NCI-H2081 (cell line): ENCODE measurements around the gene GALNT18.

Experiments
- DNase-seq, 2 experiments: peaks; one replicate each; lab custom pipeline; 2025; lab: John Stamatoyannopoulos, UW

GALNT18 gene

DNA sequence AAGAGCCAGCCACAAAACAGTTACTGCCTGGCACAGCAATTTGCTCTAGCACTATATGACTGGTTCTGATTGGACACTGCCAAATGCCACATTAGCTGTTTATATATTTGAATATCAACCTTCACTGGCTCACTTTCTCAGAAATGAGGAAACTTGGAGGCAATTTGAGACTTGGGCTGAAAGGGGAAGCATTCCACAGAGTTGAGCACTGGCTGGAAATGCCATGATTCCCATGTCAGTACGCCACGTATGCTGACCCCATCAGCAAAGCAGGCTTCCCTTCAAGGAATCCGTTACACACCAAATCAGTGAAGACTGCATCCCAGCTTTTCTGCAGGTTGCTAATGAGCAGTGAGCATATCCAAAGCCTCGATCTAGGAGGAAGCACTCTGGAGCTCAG, 34.7 kb downstream of the GALNT18 start:
- no peak for DNase-seq

DNA sequence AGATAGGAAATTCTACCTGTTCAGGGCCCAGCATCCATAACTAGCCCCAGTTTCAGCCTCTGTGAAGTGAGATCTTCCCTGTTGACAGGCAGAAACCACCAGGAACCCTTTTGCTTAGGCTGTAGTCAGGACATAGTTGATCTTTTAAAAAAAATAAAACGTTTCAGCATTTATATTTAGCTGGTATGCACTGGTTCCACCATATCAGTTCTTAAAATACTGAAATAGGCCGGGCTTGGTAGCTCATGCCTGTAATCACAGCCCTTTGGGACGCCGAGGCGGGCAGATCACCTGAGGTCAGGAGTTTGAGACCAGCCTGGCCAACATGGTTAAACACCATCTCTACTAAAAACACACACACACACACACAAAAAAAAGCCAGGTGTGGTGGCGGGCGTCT, 35.3 kb downstream of the GALNT18 start:
- DNase-seq: no peak

DNA sequence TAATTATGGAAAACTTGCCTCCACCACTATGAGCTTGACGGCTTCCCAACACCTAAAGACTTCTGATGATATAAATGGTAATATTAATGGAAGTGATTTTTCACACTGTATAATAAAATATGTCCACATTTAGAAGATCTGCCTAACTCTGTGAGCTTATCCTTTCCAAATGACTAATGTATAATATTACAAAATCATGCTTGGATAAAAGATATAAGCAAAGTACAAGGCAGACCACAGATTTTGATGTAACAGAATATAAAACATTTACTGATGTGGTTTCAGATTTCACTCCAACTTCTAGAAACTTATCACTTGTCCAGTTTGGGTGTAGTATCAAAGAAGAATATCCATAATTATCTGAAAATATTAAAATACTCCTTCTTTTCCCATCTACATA, 36.9 kb downstream of the GALNT18 start:
- no peak for DNase-seq

DNA sequence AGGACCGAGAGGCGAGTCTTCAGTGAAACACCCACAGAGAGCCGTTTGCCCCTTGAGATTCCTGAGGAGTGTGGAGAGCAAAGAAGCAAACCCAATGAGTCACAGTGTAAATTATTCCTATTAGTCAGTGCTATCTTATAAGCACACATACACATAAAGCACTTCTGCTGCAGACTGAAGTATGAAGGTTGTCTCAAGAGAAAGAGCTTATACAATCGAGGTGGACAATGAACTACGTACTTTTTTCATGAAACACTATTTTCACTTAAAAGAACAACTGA, 37.3 kb downstream of the GALNT18 start:
- no peak for DNase-seq

DNA sequence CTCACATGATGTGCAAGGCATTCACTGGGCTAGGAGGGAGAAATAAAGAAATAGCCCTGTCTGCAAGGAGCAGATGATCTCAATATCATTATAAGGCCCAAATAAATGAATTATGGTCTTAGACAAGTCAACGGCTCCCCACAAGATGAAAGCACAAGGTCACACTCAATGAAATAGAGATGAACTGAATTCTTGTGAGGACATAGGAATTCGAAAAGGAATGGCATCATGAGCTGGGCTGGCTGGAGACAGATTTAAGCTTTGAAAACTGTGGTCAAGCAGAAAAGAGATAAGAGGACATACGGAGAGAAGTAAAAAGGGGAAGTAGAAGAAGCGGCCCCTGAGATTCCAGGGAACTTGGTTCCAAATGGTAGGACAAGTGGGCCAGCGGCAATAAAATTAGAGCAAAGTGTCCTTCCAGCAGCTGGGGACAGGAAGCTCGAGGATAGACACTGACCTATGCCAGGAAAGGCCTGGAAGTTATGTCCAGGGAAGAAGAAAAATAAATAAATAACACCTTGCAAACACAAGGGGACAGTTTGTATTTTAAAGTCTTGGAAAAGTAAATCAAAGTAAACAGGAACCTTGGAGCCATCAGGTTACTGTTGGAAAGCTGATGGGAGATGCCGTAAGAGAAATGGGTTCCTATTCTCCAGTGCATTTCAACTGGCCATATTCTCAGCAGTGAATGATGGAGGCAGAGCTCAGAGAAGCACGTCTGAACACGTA, 37.8 kb downstream of the GALNT18 start:
- no peak for DNase-seq

DNA sequence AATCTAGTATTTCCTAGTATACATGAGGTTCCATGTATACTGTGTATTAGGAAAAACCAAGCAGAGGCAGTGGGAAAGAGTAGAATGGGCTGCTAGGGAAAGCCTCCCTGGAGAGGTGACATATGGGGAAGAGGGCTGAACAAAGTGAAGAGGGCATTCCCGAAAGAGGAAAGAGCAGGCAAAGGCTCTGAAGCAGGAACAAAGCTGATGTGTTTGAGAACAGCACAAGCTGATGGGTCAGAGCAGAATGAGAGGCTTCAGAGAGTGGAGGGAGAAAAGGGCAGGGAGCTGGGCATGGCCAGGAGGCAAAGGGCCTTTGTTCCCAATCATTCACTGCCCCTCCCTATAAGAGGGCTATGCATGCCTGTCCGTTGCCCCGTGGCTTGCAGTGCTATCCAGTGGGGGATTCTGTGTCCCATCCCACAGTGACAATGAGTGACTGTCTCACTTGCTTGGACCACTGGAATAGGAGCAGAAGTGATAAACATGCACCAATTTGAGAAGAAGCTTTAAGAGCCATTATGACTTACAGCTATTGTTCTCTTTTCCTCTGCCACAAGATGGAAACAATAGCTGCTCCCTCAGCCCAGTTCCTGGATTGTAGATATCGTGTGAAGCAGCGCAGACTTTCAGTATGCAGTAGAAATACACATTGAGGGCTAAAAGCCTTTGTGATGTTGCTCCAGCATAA, 39.6 kb downstream of the GALNT18 start:
- DNase-seq: no peak

DNA sequence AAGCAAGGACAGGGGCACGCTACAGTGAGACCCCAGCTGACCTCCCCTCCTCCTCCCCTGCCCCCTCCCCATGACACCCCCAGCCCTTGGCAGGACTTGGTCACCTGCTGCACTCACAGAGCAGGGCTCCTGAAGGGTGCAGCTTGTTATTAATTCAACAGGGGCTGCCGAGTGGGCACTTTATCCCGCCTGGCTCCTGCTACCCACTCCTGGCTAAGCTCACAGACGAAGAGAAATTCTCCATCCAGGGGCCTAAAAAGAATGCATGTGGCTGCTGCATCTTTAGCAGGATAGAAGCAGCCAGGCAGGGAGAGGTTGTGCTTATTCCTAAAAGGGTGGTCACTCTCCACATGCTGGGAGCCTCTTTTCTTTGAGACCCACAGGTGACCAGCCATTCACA, 40.3 kb downstream of the GALNT18 start:
- DNase-seq: no peak

DNA sequence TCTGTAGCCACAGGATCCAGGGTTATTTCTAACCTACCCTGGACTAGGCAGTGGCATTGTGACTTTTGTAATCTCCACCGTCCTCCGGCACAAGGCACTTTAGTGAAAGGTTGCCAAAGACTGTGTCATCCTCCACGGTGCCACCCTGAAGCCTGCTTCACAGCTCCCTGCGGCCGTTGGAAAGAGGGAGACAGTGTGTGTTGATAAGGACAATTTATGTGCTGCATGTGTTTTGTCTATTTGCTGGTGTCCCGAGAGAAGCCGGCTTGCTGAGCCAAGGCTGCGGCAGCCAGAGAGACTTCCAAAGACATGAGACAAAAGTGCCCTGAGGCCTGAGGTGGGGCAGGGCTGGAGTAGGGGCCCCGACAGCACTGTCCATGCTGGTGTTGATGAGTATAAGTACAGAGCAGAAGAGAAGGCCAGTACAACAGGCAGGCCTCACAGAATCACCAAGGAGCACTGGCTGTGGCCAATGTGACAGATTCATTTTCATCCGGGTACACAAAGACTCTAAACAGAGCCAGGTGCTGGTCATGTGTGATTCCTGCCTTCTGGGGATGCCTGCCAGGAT, 40.9 kb downstream of the GALNT18 start:
- peak; percentile 68 to 92 for DNase-seq

DNA sequence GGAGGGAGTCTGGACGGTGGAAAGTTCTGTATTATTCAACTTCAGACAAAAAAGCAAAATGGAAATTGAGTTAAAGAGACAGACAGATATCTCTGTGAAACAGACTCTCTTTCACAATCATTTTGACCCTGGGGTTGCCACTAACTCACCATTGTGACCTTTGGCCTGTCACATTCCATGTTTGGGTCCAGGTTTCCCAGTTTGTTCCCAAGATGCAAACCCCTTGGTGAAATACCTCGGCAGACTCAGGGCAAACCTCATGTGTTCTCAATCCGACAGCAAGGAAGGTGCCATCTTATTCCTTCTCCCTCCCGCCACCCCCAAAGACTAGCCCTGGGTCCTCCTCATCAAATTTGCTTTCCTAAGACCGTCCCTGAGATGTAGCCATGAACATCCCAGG, 41.8 kb downstream of the GALNT18 start:
- DNase-seq: no peak

DNA sequence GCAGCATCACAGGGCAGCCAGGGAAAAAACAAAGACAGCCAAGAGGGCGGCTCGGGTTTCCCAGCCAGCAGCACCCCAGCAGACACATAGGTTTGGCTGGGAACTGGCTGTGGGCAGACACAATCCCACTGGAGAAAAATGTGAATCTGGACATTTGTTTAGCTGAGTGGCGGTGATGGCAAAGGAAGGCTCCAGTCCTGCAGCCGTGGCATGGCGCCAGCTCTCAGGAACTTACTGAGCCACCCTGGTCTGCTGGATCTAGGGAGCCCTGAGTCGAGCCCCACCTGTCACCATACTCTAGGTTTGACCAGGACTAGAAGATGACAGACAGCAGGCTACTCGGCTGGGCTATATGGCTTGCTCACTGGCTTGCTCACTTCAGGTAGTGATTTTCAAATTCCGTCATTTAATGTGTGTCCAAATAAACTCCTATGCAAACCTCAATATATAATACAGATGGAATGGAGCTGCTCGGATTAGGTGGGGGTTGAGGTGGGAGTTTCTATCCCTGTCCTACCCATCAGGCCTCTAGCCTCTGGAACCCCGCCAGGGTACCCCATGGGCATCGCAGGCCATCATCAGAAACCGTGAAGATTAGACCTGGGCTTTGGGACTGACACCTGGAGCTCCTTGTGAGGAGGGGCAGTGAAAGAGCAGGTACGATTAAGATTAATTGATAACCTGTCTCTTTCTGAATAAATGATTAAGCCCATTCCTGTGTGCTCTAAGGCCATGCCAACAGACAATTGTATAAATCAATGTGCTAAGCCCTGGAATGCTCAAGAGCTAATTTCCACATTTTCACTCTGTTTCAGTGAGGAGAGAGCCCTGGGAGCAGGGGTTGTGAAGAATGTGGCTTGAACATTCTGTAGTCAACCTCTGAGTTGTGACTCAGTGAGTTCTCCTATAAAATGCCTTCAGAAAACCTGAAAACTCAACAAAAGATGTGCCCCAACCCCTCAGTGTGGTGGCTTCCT, 42.5 kb downstream of the GALNT18 start:
- peak; percentile 26 to 57 for DNase-seq

DNA sequence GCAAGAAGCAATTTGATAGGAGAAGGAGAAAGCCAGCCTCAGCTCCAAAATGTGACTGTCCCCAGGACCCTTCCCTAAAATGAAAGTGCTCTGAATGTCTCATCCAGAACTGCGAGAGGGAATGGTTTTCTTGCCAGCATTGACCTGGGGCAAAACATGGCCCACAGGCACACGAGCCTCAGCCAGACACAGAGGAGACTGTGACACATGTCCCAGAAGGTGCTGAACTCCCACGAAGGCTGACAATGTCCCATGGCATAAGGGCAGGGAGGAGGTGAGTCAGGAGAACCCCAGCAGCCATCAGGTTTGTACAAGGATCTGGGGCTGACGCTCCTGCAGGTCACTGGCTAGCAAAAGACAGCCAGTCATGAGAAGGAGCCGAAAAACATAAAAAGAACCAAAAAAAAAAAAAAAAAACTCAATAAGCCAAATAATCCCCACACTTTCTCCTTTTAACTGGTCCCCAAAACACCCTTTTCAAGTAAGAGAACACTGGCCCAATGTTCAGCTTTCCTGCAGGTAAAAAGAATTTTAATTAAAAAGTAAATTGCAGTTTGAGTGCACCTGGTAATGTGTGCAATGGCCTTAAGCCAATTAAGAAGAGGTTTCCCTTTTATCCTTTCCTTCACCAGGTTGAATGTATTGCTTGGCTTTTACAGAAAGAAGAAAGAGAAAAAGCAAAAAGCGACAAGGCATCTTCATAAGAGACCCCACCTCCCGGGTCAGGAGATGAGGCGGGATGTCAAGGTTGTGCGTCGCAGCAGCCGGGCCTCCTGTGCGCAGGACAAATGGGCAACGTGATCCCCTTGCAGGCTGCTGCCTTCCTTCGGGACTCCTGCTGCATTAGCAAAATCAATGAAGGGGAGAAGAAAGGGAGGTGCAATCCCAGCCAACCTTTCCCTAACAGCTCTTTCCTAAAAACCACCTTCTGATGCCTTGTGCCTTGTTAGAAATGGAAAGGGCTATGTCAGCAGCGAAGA, 43.6 kb downstream of the GALNT18 start:
- peak; percentile 13 to 75 for DNase-seq

DNA sequence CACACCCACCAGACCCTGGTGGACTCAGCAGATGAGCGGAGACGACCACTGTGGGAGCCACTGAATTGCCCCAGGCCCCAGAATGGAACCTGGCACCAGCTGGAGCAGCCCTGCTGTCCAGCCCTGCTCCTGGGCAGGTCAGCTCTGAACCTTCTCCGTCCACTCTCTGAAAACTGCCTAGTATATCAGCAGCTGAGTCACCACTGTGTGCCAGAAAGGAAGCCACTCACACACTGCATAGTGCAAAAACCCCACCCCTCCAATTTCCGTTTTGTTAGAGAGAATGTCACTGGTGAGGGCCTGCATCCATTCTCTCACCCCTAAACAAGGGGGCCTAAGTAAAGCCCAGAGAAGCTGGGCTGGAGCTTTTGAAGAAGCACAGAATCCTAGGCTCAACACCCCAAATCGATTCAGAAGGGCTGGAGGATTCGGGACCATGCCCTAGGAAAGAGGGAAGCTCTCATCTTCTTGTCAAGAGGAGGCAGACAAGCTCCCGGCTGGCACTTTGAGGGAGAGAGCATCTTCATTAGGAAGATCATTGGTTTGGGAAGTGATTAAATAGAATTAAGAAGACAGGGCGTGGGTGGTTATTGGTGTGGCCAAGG, 44.5 kb downstream of the GALNT18 start:
- peak in 1 of 2 experiments; percentile 27 for DNase-seq

DNA sequence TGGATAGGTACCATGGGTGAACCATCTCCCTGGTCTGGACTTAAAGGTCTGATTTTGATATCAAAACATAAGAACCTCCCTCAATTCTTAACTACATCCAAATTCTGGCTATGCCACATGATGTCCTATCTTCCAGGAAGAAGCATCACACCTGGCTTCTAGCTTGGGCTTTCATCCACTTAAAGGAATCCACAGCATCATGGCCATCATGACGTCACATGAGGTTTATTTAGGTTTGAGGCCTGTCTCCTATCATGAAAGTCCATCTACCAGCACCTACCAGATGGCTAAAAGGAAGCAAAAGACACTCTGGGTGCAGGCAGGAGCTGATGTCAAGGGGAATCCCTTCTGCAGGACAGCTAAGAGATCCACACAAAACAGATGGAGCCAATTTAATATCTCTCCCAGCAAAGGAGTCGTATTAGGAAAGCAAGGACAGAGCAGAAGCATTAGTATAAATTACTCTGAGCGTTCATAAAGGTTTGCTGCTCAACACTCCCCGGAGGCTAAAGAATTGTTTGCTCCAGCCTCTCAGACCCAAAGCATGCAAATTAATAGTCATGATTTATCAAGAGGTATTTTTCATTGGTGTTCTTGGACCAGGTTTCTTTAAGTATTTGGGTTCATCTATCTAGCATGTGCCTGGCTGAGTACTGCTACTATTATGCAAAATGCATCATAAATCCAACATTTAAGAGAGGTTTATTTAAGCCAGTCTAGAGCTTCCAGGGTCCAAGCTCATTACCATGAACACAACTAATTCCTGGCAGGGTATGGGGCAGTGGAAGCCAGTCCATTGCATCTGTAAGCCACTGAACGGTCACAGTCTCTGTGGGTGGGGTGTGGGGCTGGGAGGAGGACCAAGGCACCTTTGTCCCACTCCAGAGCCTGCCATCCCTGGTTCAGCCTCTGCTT, 47.2 kb downstream of the GALNT18 start:
- DNase-seq: no peak

DNA sequence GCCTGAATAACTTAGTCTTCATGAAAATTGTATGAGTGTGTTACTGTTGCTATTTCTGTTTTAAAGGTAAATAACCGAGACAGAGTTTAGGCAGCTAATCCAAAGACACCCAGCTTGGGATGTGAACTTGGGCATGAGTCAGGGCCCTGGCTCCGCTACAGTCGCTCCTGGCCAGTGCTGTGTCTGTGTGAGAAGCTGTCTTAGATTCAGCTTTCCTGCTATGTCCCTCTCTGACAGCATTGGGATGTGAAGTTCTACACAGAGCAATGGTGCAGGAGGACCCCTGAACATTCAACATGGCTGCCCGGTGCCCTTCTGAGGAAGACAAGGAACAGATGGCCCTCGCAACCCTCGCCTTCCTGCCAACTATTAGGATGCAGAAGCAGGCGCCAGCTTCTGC, 49.4 kb downstream of the GALNT18 start:
- DNase-seq: no peak

DNA sequence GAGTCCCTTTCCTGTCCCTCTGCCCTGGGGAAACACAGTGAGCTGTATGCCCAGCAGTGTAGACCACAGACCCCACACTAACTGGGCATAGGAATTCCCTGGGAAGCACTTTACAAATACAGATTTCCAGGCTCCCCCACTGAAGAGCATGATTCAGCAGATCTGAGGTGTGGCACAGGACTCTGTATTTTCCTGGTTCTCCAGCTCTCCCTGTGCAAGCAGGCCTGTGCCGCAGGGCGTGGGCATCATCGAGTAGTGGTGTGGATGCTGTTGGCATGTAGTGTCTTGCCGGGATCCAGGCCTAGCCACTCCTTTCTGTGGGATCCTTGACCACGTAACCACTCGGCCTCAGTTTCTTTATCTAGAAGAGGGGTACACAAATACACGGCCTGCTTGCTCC, 49.9 kb downstream of the GALNT18 start:
- DNase-seq: no peak

DNA sequence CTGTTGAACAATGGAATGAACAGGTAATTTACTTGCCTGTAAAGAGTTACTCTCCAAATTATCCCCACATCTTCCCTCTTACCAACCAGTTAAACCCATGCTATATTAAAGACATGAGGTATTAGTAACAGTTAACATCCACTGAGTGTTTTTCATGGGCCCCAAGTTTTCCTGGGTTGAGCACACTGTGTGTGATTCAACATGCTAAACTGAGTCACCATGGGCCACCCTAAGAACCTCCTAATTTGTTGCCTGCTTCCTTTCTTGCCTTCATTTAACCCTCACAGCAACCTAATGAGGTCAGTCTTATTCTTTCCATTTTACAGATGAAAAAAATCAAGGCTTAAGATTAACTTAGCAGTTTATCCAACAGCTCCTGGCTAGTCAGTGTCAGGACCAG, 51.0 kb downstream of the GALNT18 start:
- DNase-seq: no peak

DNA sequence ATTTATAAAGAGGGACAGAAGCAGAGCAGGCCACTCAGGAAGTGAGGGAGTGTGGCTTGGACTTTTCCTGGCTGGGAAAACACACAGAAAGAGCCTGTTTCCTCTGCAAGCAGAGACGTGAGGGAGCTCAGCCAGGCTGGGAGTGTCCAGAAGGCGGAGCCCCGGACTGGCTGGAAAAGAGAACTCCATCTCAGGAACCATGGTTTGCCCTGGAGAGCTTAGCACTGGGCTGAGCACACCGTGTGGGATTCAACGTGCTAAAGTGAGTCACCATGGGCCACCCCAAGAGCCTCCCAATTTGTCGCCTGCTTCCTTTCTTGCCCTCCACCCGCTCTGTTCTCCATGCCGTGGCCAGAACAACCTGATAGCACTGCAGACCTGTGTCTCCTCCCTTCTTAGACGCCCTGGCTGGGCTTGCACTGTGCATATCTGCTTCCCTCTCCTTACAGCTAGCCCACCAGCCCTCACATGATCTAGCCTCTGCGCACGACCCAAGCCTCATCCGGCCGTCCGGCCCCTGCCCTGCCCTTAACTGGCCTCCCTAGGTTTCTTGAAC, 51.8 kb downstream of the GALNT18 start:
- DNase-seq: peak in 1 of 2 experiments; percentile 43

DNA sequence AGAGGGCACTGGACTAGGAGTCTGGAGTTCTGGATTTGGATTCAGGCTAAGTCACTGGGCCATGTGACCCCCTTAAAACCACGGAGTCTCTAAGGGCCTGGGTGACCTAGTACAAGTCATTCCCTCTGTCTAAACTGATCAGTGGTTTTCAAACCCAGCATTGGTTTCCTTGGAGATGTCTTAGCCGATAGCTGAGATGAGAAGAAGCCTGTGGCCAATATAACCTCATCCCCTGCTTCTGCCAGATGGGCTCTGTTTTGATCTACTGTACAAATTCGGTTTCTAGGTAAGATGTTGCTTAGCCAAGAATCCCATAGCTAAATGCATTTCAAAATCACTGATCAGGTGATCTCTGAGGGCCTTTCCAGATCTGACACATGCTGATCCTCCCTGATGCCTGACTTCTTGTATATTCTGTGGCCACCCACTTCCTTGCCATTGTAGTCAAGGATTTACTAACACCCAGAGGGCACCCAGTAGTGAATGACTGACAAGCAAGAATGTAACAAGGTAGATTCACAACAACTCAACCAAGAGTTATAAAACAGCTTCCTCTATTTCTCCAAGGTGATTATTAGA, 53.1 kb downstream of the GALNT18 start:
- no peak for DNase-seq
